ENCODE measurements around the gene ADAT3. TPM values are rescaled to one million over a fixed set of nuclear protein-coding genes. Genes with fewer than 3 reads are reported as not detected.
"Not testable (repeated sequence)": the region's sequence is repeated elsewhere in the genome, so short reads cannot be mapped to it uniquely, and the experiment has no call there.

The ADAT3 gene
- total RNA-seq, 1 donor from 2014 or later: 5.7 TPM

DNA sequence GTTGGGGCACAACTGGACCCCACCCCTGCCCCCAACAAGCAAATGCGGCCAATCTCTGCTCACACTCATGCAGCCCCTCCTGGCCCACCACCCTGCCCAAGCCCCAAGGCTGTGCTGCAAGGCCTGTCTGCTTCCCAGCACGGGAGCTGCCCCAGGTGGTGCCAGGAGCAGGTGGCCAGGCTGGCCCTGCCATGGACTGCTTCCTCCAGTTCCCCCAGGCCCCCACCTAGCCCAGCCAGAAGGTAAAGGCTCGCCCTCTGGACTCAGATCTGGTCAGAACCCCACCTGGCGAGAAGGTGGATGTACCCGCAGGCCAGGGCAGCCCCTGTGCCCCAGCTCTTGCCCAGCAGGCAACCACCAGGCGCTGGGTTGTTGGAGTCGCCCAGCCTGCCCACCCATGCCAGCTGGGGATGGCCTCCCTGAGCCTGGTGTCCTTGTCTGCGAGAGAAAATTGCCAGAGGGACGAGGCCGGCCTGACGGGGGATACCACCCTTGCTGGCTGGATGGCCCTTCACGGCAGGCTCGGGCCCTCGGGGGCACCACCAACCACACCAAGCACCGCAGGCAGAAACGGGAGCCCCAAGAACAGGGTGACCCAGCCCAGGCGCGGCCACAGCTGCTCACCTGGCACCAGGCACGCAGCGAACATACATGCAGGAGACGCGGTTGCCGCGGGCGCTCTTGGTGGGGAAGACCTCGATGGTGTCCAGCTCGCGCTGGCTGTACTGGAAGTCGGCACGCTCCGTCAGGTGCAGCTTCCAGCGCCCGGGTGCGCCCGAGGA lies 24.4 kb upstream of the ADAT3 start:
- no peak for TF ChIP-seq EZH2 (IDR thresholded peaks at IDR 0.05; ENCODE audit: insufficient read depth, low read length)
- TF ChIP-seq, protein P1, sequence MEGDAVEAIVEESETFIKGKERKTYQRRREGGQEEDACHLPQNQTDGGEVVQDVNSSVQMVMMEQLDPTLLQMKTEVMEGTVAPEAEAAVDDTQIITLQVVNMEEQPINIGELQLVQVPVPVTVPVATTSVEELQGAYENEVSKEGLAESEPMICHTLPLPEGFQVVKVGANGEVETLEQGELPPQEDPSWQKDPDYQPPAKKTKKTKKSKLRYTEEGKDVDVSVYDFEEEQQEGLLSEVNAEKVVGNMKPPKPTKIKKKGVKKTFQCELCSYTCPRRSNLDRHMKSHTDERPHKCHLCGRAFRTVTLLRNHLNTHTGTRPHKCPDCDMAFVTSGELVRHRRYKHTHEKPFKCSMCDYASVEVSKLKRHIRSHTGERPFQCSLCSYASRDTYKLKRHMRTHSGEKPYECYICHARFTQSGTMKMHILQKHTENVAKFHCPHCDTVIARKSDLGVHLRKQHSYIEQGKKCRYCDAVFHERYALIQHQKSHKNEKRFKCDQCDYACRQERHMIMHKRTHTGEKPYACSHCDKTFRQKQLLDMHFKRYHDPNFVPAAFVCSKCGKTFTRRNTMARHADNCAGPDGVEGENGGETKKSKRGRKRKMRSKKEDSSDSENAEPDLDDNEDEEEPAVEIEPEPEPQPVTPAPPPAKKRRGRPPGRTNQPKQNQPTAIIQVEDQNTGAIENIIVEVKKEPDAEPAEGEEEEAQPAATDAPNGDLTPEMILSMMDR (IDR thresholded peaks at IDR 0.05; ENCODE audit: insufficient read depth, low read depth, low read length): no peak
- FAIRE-seq (no peak), DNase-seq (ENCODE audit: low read depth) (no peak)
- Histone ChIP-seq H3K9ac (ENCODE audit: low read length) (no peak overlapping the region), H3K79me2 (ENCODE audit: insufficient read depth, low read length) (peaks cover 54% of the 10 kb centered on the region), H3K4me1 (ENCODE audit: insufficient read depth, low read length) (peaks cover 30% of the 10 kb centered on the region), H3K27me3 (ENCODE audit: insufficient read depth, low read length) (no peaks in the 10 kb centered on the region), H3K9me3 (ENCODE audit: insufficient read depth, low read depth, low read length) (no peaks in the 10 kb centered on the region), H3K4me2 (ENCODE audit: low read length) (no peak overlapping the region), H3K27ac (ENCODE audit: low read depth, low read length) (no peak overlapping the region), H4K20me1 (ENCODE audit: insufficient read depth, low read length) (peaks cover 46% of the 10 kb centered on the region), H2AFZ (ENCODE audit: low read depth, low read length) (no peak overlapping the region), H3K36me3 (ENCODE audit: insufficient read depth, low read length) (peaks cover 4% of the 10 kb centered on the region), H3K4me3 (ENCODE audit: insufficient read depth, low read depth, low read length) (no peak overlapping the region)
- Mint-ChIP-seq H3K27ac (ENCODE audit: unreplicated experiment) (no peak overlapping the region), H3K4me1 (ENCODE audit: low read depth, unreplicated experiment) (peaks cover 22% of the 10 kb centered on the region), H3K4me3 (ENCODE audit: unreplicated experiment) (no peak overlapping the region), H3K36me3 (ENCODE audit: low read depth, unreplicated experiment) (peaks cover 2% of the 10 kb centered on the region), H3K9me3 (ENCODE audit: unreplicated experiment) (no peaks in the 10 kb centered on the region), H3K27me3 (ENCODE audit: low read depth, unreplicated experiment) (no peaks in the 10 kb centered on the region)

DNA sequence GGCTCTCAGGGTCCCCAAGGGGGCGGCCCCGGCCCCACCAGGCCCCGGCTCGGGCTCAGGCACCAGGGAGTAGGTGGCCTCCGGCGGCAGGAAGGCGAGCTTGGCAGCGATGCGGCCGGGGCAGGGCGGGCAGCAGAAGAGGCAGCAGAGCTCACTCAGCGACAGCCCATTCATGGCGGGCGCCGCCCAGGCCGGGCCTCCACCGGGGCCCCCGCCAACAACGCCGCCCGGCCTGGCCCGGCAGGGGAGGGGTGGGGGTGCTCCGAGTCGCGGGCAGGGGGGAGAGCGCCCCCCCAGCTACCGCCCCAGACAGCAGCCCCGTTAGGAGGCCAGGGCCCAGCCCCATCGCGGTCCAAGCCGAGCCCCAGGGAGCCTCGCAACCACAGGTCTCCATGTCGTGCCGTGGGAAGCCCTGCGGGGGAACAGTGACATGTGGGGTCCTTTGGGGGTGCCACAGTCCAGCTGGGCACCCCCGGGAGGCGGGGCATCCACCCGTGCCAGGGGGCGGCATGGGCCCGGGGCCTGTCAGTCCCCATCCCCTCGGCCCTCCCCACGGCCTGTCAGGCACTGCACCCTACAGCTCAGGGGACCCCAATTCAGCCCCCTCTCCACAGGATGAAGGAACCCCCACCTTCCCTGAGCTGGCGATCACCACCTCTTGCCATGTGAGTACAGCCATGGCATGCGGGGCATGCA lies 23.7 kb upstream of the ADAT3 start:
- not testable (repeated sequence) for H3K9ac ChIP-seq (ENCODE audit: low read length); DNase-seq (ENCODE audit: low read depth); H3K36me3 Mint-ChIP-seq (ENCODE audit: low read depth, unreplicated experiment); FAIRE-seq; H3K4me3 ChIP-seq (ENCODE audit: insufficient read depth, low read depth, low read length); H3K27ac ChIP-seq (ENCODE audit: low read depth, low read length); H3K27ac Mint-ChIP-seq (ENCODE audit: unreplicated experiment); H3K4me3 Mint-ChIP-seq (ENCODE audit: unreplicated experiment); H3K9me3 Mint-ChIP-seq (ENCODE audit: unreplicated experiment); H2AFZ ChIP-seq (ENCODE audit: low read depth, low read length); H3K27me3 ChIP-seq (ENCODE audit: insufficient read depth, low read length); H3K36me3 ChIP-seq (ENCODE audit: insufficient read depth, low read length); H3K9me3 ChIP-seq (ENCODE audit: insufficient read depth, low read depth, low read length); H3K27me3 Mint-ChIP-seq (ENCODE audit: low read depth, unreplicated experiment)
- H3K4me1 Mint-ChIP-seq (ENCODE audit: low read depth, unreplicated experiment): peaks cover 22% of the 10 kb centered on the region
- Histone ChIP-seq H3K4me1 (ENCODE audit: insufficient read depth, low read length) (peaks cover 25% of the 10 kb centered on the region), H3K79me2 (ENCODE audit: insufficient read depth, low read length) (peaks cover 48% of the 10 kb centered on the region), H3K4me2 (ENCODE audit: low read length) (peak overlapping the region; percentile 99), H4K20me1 (ENCODE audit: insufficient read depth, low read length) (peaks cover 46% of the 10 kb centered on the region)

DNA sequence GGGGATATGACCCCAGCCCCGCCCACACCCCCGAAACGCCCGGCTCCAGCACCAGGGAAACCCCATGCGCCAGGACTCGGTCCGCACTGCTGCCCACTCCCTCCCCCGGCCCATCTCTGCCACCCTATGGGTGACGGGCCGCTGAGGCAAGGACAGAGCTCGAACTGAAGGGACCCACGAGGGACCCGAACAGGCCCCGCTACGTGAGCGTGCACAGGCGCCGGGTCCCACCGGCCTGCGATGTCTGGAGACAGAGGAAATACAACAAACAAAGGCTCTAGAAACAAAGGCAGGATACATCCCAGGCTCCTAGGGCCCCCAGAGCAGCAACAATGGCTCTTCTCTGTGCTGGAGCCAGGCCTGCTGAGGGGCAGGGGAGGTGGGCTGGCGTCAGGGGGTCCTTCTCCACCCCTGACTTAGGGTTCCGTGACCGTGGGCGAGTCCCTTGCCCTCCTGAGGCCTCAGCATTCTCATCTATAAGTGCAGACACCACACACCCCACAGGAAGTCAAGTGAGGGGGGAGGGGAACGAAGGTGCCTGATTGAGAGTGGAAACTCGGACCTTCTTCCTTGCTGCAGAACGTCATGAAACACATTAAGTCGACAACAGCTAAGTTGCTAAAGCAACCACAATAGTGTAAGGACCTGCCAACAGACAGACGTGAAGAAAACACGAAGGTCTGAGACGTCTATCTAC lies 23.0 kb upstream of the ADAT3 start:
- FAIRE-seq: no peak
- Histone ChIP-seq H3K79me2 (ENCODE audit: insufficient read depth, low read length) (peaks cover 48% of the 10 kb centered on the region), H3K27ac (ENCODE audit: low read depth, low read length) (no peak overlapping the region), H3K36me3 (ENCODE audit: insufficient read depth, low read length) (peaks cover 4% of the 10 kb centered on the region), H3K4me3 (ENCODE audit: insufficient read depth, low read depth, low read length) (no peak overlapping the region), H4K20me1 (ENCODE audit: insufficient read depth, low read length) (peaks cover 46% of the 10 kb centered on the region), H3K9me3 (ENCODE audit: insufficient read depth, low read depth, low read length) (no peaks in the 10 kb centered on the region), H3K9ac (ENCODE audit: low read length) (peak overlapping the region; percentile 90), H3K4me1 (ENCODE audit: insufficient read depth, low read length) (peaks cover 24% of the 10 kb centered on the region), H3K27me3 (ENCODE audit: insufficient read depth, low read length) (no peaks in the 10 kb centered on the region), H3K4me2 (ENCODE audit: low read length) (peak overlapping the region; percentile 99), H2AFZ (ENCODE audit: low read depth, low read length) (no peak overlapping the region)
- DNase-seq (ENCODE audit: low read depth): no peak
- TF ChIP-seq, protein P1 (IDR thresholded peaks at IDR 0.05; ENCODE audit: insufficient read depth, low read depth, low read length): no peak
- TF ChIP-seq EZH2 (IDR thresholded peaks at IDR 0.05; ENCODE audit: insufficient read depth, low read length): no peak
- Mint-ChIP-seq H3K36me3 (ENCODE audit: low read depth, unreplicated experiment) (peaks cover 2% of the 10 kb centered on the region), H3K4me3 (ENCODE audit: unreplicated experiment) (peak overlapping the region; percentile 100), H3K9me3 (ENCODE audit: unreplicated experiment) (no peaks in the 10 kb centered on the region), H3K4me1 (ENCODE audit: low read depth, unreplicated experiment) (peaks cover 22% of the 10 kb centered on the region), H3K27ac (ENCODE audit: unreplicated experiment) (peak overlapping the region; percentile 22), H3K27me3 (ENCODE audit: low read depth, unreplicated experiment) (no peaks in the 10 kb centered on the region)
